SK-N-SH (cell line): ENCODE data around the gene CDK6. TPM values are rescaled to one million over a fixed set of nuclear protein-coding genes. Genes with fewer than 3 reads are reported as not detected.

Experiments
- CTCF ChIA-PET: fragments of 300-600, 350-600 bp; formaldehyde crosslinking; extraction: SDS; loops from one replicate; lab custom pipeline; 2021; lab: Yijun Ruan, JAX
- POLR2A ChIA-PET: fragments of 350-600 bp; sonication (Branson Sonifier 250); formaldehyde crosslinking; extraction: SDS; loops from one replicate; lab custom pipeline; 2020; ENCODE audit warnings: antibody characterized with exemption, inconsistent platforms; lab: Yijun Ruan, JAX
- DNase-seq: peaks from one replicate; pipeline ENCODE4 v3.0.0; 2012
- H2AFZ ChIP-seq: fragments of 200-600 bp; sonication (generic); 2 replicates; pipeline ENCODE4 v1.8.1; 2016; ENCODE audit warnings: antibody characterized with exemption, mild to moderate bottlenecking, low read depth
- H3F3A ChIP-seq: fragments of 200-600 bp; sonication (generic); replicated peaks from 2 replicates; pipeline ENCODE3; 2016; ENCODE audit warnings: antibody characterized with exemption, mild to moderate bottlenecking; ENCODE audit not compliant: insufficient read depth
- H3K27ac ChIP-seq, 2 experiments: fragments of 200-500 bp in 1 of 2; fragments of 200-600 bp in 1 of 2; sonication (Bioruptor generic) in 1 of 2; sonication (generic), shearing (Covaris generic) in 1 of 2; 2 replicates each; pipeline versions ENCODE4 v1.5.1 to v1.6.1; 2014 to 2016; ENCODE audit warnings: low read depth in 2 of 2, inconsistent platforms in 1 of 2, low read length in 1 of 2, mild to moderate bottlenecking in 1 of 2, mixed read lengths in 1 of 2
- H3K27me3 ChIP-seq: fragments of 200-600 bp; sonication (generic), shearing (Covaris generic); 2 replicates; pipeline ENCODE4 v1.6.1; 2016; ENCODE audit warnings: mixed run types; ENCODE audit not compliant: insufficient read depth
- H3K36me3 ChIP-seq, 2 experiments: fragments of 200-500 bp in 1 of 2; fragments of 200-600 bp in 1 of 2; sonication (Bioruptor generic) in 1 of 2; sonication (generic) in 1 of 2; replicated peaks in 1 of 2; 2 replicates each; pipeline versions ENCODE3 to v1.5.1; 2014 to 2016; ENCODE audit warnings: low read length in 1 of 2, mild to moderate bottlenecking in 1 of 2; ENCODE audit not compliant: insufficient read depth in 2 of 2, control insufficient read depth in 1 of 2
- H3K4me1 ChIP-seq, 2 experiments: fragments of 200-500 bp in 1 of 2; fragments of 200-600 bp in 1 of 2; sonication (Bioruptor generic) in 1 of 2; sonication (generic), shearing (Covaris generic) in 1 of 2; 2 replicates each; pipeline versions ENCODE4 v1.5.1 to v1.6.1; 2014 to 2016; ENCODE audit warnings: low read depth in 1 of 2, low read length in 1 of 2, mixed run types in 1 of 2; ENCODE audit not compliant: insufficient read depth in 2 of 2, control insufficient read depth in 1 of 2
- H3K4me2 ChIP-seq: fragments of 200-600 bp; sonication (generic), shearing (Covaris generic); 2 replicates; pipeline ENCODE4 v1.6.1; 2017; ENCODE audit warnings: mixed run types
- H3K4me3 ChIP-seq, 2 experiments: fragments of 200-500 bp in 1 of 2; fragments of 200-600 bp in 1 of 2; sonication (Bioruptor generic) in 1 of 2; sonication (generic), shearing (Covaris generic) in 1 of 2; 2 replicates each; pipeline versions ENCODE4 v1.5.1 to v1.8.1; 2014 to 2016; ENCODE audit warnings: low read depth in 2 of 2, inconsistent platforms in 1 of 2, low read length in 1 of 2, mild to moderate bottlenecking in 1 of 2, mixed read lengths in 1 of 2, moderate library complexity in 1 of 2
- H3K79me2 ChIP-seq: fragments of 200-600 bp; sonication (generic); 2 replicates; pipeline ENCODE4 v1.8.1; 2017; ENCODE audit warnings: mild to moderate bottlenecking; ENCODE audit not compliant: insufficient read depth
- H3K9ac ChIP-seq: fragments of 200-600 bp; sonication (generic); 2 replicates; pipeline ENCODE4 v1.6.1; 2017; ENCODE audit warnings: mixed run types
- H3K9me2 ChIP-seq: fragments of 200-600 bp; sonication (generic); 2 replicates; pipeline ENCODE4 v1.6.1; 2017; ENCODE audit warnings: mixed run types
- H3K9me3 ChIP-seq: fragments of 200-600 bp; sonication (generic); 2 replicates; pipeline ENCODE4 v1.6.1; 2017; ENCODE audit warnings: mixed run types, mild to moderate bottlenecking, moderate library complexity
- H4K20me1 ChIP-seq: fragments of 200-600 bp; sonication (generic); 2 replicates; pipeline ENCODE4 v1.6.1; 2017; ENCODE audit warnings: mild to moderate bottlenecking, mixed run types; ENCODE audit not compliant: insufficient read depth
- ELF1 ChIP-seq: IDR thresholded peaks from 2 replicates; pipeline ENCODE4 v1.4.0; 2012
- EP300 ChIP-seq, 2 experiments: IDR thresholded peaks; 2 replicates each; pipeline versions ENCODE4 v1.4.0 to v1.6.1; 2012; ENCODE audit warnings: borderline replicate concordance in 1 of 2, low read depth in 1 of 2, low read length in 1 of 2
- FOXM1 ChIP-seq: IDR thresholded peaks from 2 replicates; pipeline ENCODE4 v1.4.0; 2012; ENCODE audit warnings: low read depth, mild to moderate bottlenecking
- GATA2 ChIP-seq: sonication (generic); formaldehyde crosslinking; IDR thresholded peaks from 2 replicates; pipeline ENCODE4 v1.5.0; 2020; ENCODE audit warnings: mild to moderate bottlenecking, missing genetic modification reagents
- IRF3 ChIP-seq: fragments of 150-350 bp; IDR thresholded peaks from 2 replicates; pipeline ENCODE4 v1.6.1; 2016; ENCODE audit warnings: mild to moderate bottlenecking, low read depth, low read length
- MEF2A ChIP-seq: IDR thresholded peaks from 2 replicates; pipeline ENCODE4 v1.4.0; 2012; ENCODE audit warnings: low read depth, borderline replicate concordance
- PBX3 ChIP-seq: IDR thresholded peaks from 2 replicates; pipeline ENCODE4; 2012
- RCOR1 ChIP-seq: fragments of 150-350 bp; IDR thresholded peaks from 2 replicates; pipeline ENCODE4 v1.6.1; 2017; ENCODE audit warnings: antibody characterized with exemption, low read length
- REST ChIP-seq: IDR thresholded peaks from 2 replicates; pipeline ENCODE4 v1.6.1; 2012; ENCODE audit warnings: mild to moderate bottlenecking, low read depth, low read length, moderate library complexity
- SMC3 ChIP-seq: IDR thresholded peaks from 2 replicates; pipeline ENCODE4 v1.6.1; 2012; ENCODE audit warnings: low read depth, low read length, improper control_type of control experiment
- WGBS: methylation state at CpG from one replicate; pipeline ENCODE4 v1.1.6; 2017; ENCODE audit warnings: low lambda C conversion rate; 5-methylcytosine and 5-hydroxymethylcytosine counted together
- polyA plus RNA-seq, 3 experiments: library from polyadenylated mRNA; depleted of rRNA; stranded (reverse); fragments of >200 nt; gene quantifications; 2 replicates each; pipeline ENCODE4 v1.2.3, GENCODE V29; 2012

The CDK6 gene
- polyA plus RNA-seq, 1 of the 3 experiments (the other 2 are of a cell fraction): 30.3 TPM

- Histone ChIP-seq H4K20me1 (no peaks in the 10 kb centered on the region), H3K36me3 (peaks cover 47 to 64% of the 10 kb centered on the region in 2 experiments), H3K9me3 (no peaks in the 10 kb centered on the region), H3K4me2 (peak overlapping the region; percentile 30), H3K9ac (peak overlapping the region; percentile 27; the same call in 1 of the 2 replicates), H2AFZ (no peak overlapping the region), H3K27me3 (no peaks in the 10 kb centered on the region), H3K4me3 (no peak overlapping the region), H3K4me1 (peaks cover 10 to 30% of the 10 kb centered on the region in 2 experiments), H3K9me2 (no peaks in the 10 kb centered on the region), H3F3A (peaks cover 29% of the 10 kb centered on the region), H3K27ac (peak overlapping the region in 1 of 2 experiments; percentile 86; a peak in 2 of 4 replicates), H3K79me2 (peaks cover 99% of the 10 kb centered on the region)
- DNase-seq: no peak
- TF ChIP-seq EP300 (IDR thresholded peaks at IDR 0.05; ENCODE audit: borderline replicate concordance in 1 of 2, low read depth in 1 of 2, low read length in 1 of 2) (no peak), IRF3 (no peak), PBX3 (no peak), GATA2 (CRISPR knock-in tag) (no peak), REST (no peak), FOXM1 (no peak), SMC3 (no peak), RCOR1 (no peak), ELF1 (no peak), MEF2A (no peak)
- ChIA-PET POLR2A (no interaction called here), CTCF (interaction anchor here (0.7 to 1.5 kb wide), 7 partner anchors 12 to 111 kb away, joined by 3 to 9 read pairs (median 3); no protein-coding TSS in a partner anchor)
- WGBS: 97% methylated on average over 1 of the region's 1 CpG
Observed at GRCh38 chr7:92722541-92722940, 113.8 kb downstream of the CDK6 start.
